Activated CD8-positive, alpha-beta memory T cell treated with anti-CD3 and anti-CD28 coated beads, Interleukin-2, amount 10 ng/mL, durations not matched to agents 7 days and 5 days (primary cell): ENCODE data around the gene MAL. TPM values are rescaled to one million over a fixed set of nuclear protein-coding genes. Genes with fewer than 3 reads are reported as not detected.

ENCODE experiments used
- ATAC-seq: fragments of 150-1000 bp; cut with Tn5 transposase; one replicate; pipeline ENCODE4 v1.10.0; 2021; ENCODE audit warnings: moderate library complexity
- CTCF ChIA-PET: fragments of 350-600 bp; sonication (Branson Sonifier 250); formaldehyde crosslinking; loops from one replicate; lab custom pipeline; 2021; ENCODE audit warnings: antibody characterized with exemption; lab: Charles Lee
- DNase-seq: peaks from one replicate; pipeline ENCODE4 v3.0.0-alpha.2; 2020
- H3K27ac Mint-ChIP-seq: one replicate; pipeline ENCODE4 v1.8.0; 2021; ENCODE audit warnings: mild to moderate bottlenecking, mixed read lengths
- H3K27me3 Mint-ChIP-seq: one replicate; pipeline ENCODE4 v1.8.0; 2021; ENCODE audit warnings: mixed read lengths
- H3K36me3 Mint-ChIP-seq: one replicate; pipeline ENCODE4 v1.8.0; 2021; ENCODE audit warnings: mild to moderate bottlenecking, mixed read lengths
- H3K4me1 Mint-ChIP-seq: one replicate; pipeline ENCODE4 v1.8.0; 2021; ENCODE audit warnings: mixed read lengths
- H3K4me3 Mint-ChIP-seq: one replicate; pipeline ENCODE4 v1.8.0; 2021; ENCODE audit warnings: mild to moderate bottlenecking, moderate library complexity, mixed read lengths
- H3K9me3 Mint-ChIP-seq: one replicate; pipeline ENCODE4 v1.8.0; 2022; ENCODE audit warnings: low read depth, mixed read lengths
- total RNA-seq, 2 experiments: library from RNA; stranded (reverse); gene quantifications; one replicate each; pipeline ENCODE4 v1.2.3, GENCODE V29; 2021

The MAL gene
- total RNA-seq, 2 experiments from 2014 or later: 54.6 to 178 TPM

- no peak for DNase-seq
- Mint-ChIP-seq H3K4me1 (peaks cover 50% of the 10 kb centered on the region), H3K36me3 (peaks cover 3% of the 10 kb centered on the region), H3K9me3 (peaks cover 7% of the 10 kb centered on the region), H3K27me3 (no peaks in the 10 kb centered on the region), H3K4me3 (no peak overlapping the region), H3K27ac (no peak overlapping the region)
- CTCF ChIA-PET: interaction anchor here (0.9 to 2.7 kb wide), 4 partner anchors 12 to 38 kb away, joined by 3 to 13 read pairs (median 6); no protein-coding TSS in a partner anchor
- no peak for ATAC-seq
These were observed 16.4 kb downstream of the MAL start for GRCh38 chr2:95041824-95042442.

GRCh38 chr2:95042472-95043271 is 17.2 kb downstream of the MAL start:
- DNase-seq: no peak
- CTCF ChIA-PET: interaction anchor here (2.1 to 2.8 kb wide), 3 partner anchors 11 to 34 kb away, joined by 9 to 13 read pairs (median 12); no protein-coding TSS in a partner anchor
- Mint-ChIP-seq H3K36me3 (peaks cover 3% of the 10 kb centered on the region), H3K4me3 (no peak overlapping the region), H3K4me1 (peaks cover 52% of the 10 kb centered on the region), H3K9me3 (peaks cover 2% of the 10 kb centered on the region), H3K27me3 (no peaks in the 10 kb centered on the region), H3K27ac (no peak overlapping the region)
- no peak for ATAC-seq

- H3K4me3 Mint-ChIP-seq: no peak overlapping the region
- no peak for DNase-seq
- CTCF ChIA-PET: interaction anchor here (1.2 to 2.8 kb wide), 4 partner anchors 10 to 33 kb away, joined by 5 to 13 read pairs (median 10); no protein-coding TSS in a partner anchor
- peak; percentile 37 for ATAC-seq
- H3K36me3 Mint-ChIP-seq: peaks cover 3% of the 10 kb centered on the region
- no peaks in the 10 kb centered on the region for H3K9me3 Mint-ChIP-seq
- peaks cover 49% of the 10 kb centered on the region for H3K4me1 Mint-ChIP-seq
- H3K27ac Mint-ChIP-seq: no peak overlapping the region
- no peaks in the 10 kb centered on the region for H3K27me3 Mint-ChIP-seq
These were observed 18.0 kb downstream of the MAL start for GRCh38 chr2:95043300-95044093.

- H3K4me3 Mint-ChIP-seq: no peak overlapping the region
- H3K27me3 Mint-ChIP-seq: no peaks in the 10 kb centered on the region
- CTCF ChIA-PET: interaction anchor here (0.9 to 2.8 kb wide), 4 partner anchors 9 to 32 kb away, joined by 3 to 13 read pairs (median 8); no protein-coding TSS in a partner anchor
- ATAC-seq: no peak
- H3K36me3 Mint-ChIP-seq: peaks cover 3% of the 10 kb centered on the region
- H3K4me1 Mint-ChIP-seq: peaks cover 48% of the 10 kb centered on the region
- DNase-seq: no peak
- H3K27ac Mint-ChIP-seq: no peak overlapping the region
- H3K9me3 Mint-ChIP-seq: no peaks in the 10 kb centered on the region
These were observed 19.1 kb downstream of the MAL start for GRCh38 chr2:95044601-95045000.

- DNase-seq (no peak), ATAC-seq (no peak)
- Mint-ChIP-seq H3K4me3 (no peak overlapping the region), H3K4me1 (peaks cover 59% of the 10 kb centered on the region), H3K36me3 (peaks cover 13% of the 10 kb centered on the region), H3K27ac (no peak overlapping the region), H3K27me3 (no peaks in the 10 kb centered on the region), H3K9me3 (no peaks in the 10 kb centered on the region)
- CTCF ChIA-PET: no interaction called here
These were observed 21.0 kb downstream of the MAL start for GRCh38 chr2:95046371-95047112.

GRCh38 chr2:95047629-95048510 is 22.4 kb downstream of the MAL start:
- ATAC-seq: no peak
- no peak overlapping the region for H3K27ac Mint-ChIP-seq
- peaks cover 18% of the 10 kb centered on the region for H3K36me3 Mint-ChIP-seq
- DNase-seq: no peak
- peaks cover 54% of the 10 kb centered on the region for H3K4me1 Mint-ChIP-seq
- CTCF ChIA-PET: interaction anchor here (1.6 kb wide), 1 partner anchor 25 kb away, joined by 7 read pairs; no protein-coding TSS in a partner anchor
- H3K4me3 Mint-ChIP-seq: no peak overlapping the region
- no peaks in the 10 kb centered on the region for H3K27me3 Mint-ChIP-seq
- H3K9me3 Mint-ChIP-seq: no peaks in the 10 kb centered on the region

GRCh38 chr2:95048825-95049682 is 23.5 kb downstream of the MAL start:
- CTCF ChIA-PET: interaction anchor here (1.6 kb wide), 1 partner anchor 26 kb away, joined by 7 read pairs; no protein-coding TSS in a partner anchor
- DNase-seq (no peak), ATAC-seq (no peak)
- Mint-ChIP-seq H3K9me3 (no peaks in the 10 kb centered on the region), H3K27ac (peak overlapping the region; percentile 38), H3K4me1 (peaks cover 47% of the 10 kb centered on the region), H3K27me3 (no peaks in the 10 kb centered on the region), H3K36me3 (peaks cover 22% of the 10 kb centered on the region), H3K4me3 (no peak overlapping the region)

- H3K9me3 Mint-ChIP-seq: no peaks in the 10 kb centered on the region
- CTCF ChIA-PET: no interaction called here
- ATAC-seq (no peak), DNase-seq (no peak)
- H3K27me3 Mint-ChIP-seq: no peaks in the 10 kb centered on the region
- H3K4me3 Mint-ChIP-seq: no peak overlapping the region
- H3K4me1 Mint-ChIP-seq: peaks cover 47% of the 10 kb centered on the region
- peaks cover 25% of the 10 kb centered on the region for H3K36me3 Mint-ChIP-seq
- H3K27ac Mint-ChIP-seq: no peak overlapping the region
These were observed 24.1 kb downstream of the MAL start for GRCh38 chr2:95049683-95049955.

- H3K27ac Mint-ChIP-seq: no peak overlapping the region
- H3K4me1 Mint-ChIP-seq: peaks cover 49% of the 10 kb centered on the region
- CTCF ChIA-PET: interaction anchor here (9.4 kb wide), 1 partner anchor 28 kb away, joined by 77 read pairs; no protein-coding TSS in a partner anchor
- no peaks in the 10 kb centered on the region for H3K27me3 Mint-ChIP-seq
- H3K4me3 Mint-ChIP-seq: no peak overlapping the region
- H3K9me3 Mint-ChIP-seq: no peaks in the 10 kb centered on the region
- DNase-seq: no peak
- H3K36me3 Mint-ChIP-seq: peaks cover 25% of the 10 kb centered on the region
- ATAC-seq: no peak
These were observed 24.5 kb downstream of the MAL start for GRCh38 chr2:95049961-95050360.

- DNase-seq (no peak), ATAC-seq (no peak)
- Mint-ChIP-seq H3K4me3 (no peak overlapping the region), H3K27ac (peak overlapping the region; percentile 21), H3K4me1 (peaks cover 55% of the 10 kb centered on the region), H3K9me3 (no peaks in the 10 kb centered on the region), H3K36me3 (peaks cover 24% of the 10 kb centered on the region), H3K27me3 (no peaks in the 10 kb centered on the region)
- CTCF ChIA-PET: interaction anchor here (1.2 to 9.4 kb wide), 2 partner anchors 27 to 28 kb away, joined by 4 to 77 read pairs; no protein-coding TSS in a partner anchor
These were observed 25.1 kb downstream of the MAL start for GRCh38 chr2:95050385-95051300.
